Neural cell (in vitro differentiated cells): ENCODE results near the gene RASD1. TPM values are rescaled to one million over a fixed set of nuclear protein-coding genes. Genes with fewer than 3 reads are reported as not detected.

Experiments used
- H2AFZ ChIP-seq: fragments of 200-600, 300-800 bp; sonication (generic), shearing (Covaris generic); 2 replicates; pipeline ENCODE4 v1.6.0; 2014; ENCODE audit warnings: low read depth, mild to moderate bottlenecking, antibody characterized with exemption, low read length, moderate library complexity
- H3F3A ChIP-seq: fragments of 200-600 bp; shearing (Covaris generic); 2 replicates; pipeline ENCODE4 v1.6.1; 2016; ENCODE audit warnings: mild to moderate bottlenecking, moderate library complexity, mixed read lengths, antibody characterized with exemption, low read length; ENCODE audit not compliant: insufficient read depth, poor library complexity, severe bottlenecking
- H3K27ac ChIP-seq: fragments of 200-600, 300-800 bp; sonication (generic), shearing (Covaris generic); 2 replicates; pipeline ENCODE4 v1.5.1; 2014; ENCODE audit warnings: mild to moderate bottlenecking, low read length, moderate library complexity
- H3K27me3 ChIP-seq: fragments of 300-800, 200-600 bp; sonication (generic), shearing (Covaris generic); 2 replicates; pipeline ENCODE4 v1.6.0; 2014; ENCODE audit warnings: mild to moderate bottlenecking, low read depth, low read length, moderate library complexity; ENCODE audit not compliant: insufficient read depth
- H3K36me3 ChIP-seq: fragments of 300-800, 200-600 bp; sonication (generic), shearing (Covaris generic); 2 replicates; pipeline ENCODE4 v1.5.1; 2014; ENCODE audit warnings: mild to moderate bottlenecking, antibody characterized with exemption, low read length, moderate library complexity; ENCODE audit not compliant: insufficient read depth
- H3K4me2 ChIP-seq: fragments of 300-800, 200-600 bp; sonication (generic), shearing (Covaris generic); 2 replicates; pipeline ENCODE4 v1.6.0; 2014; ENCODE audit warnings: mild to moderate bottlenecking, low read length
- H3K4me3 ChIP-seq: fragments of 300-800, 200-600 bp; sonication (generic), shearing (Covaris generic); 2 replicates; pipeline ENCODE4 v1.5.1; 2014; ENCODE audit warnings: mild to moderate bottlenecking, low read length, moderate library complexity
- H3K79me2 ChIP-seq: fragments of 200-600 bp; shearing (Covaris generic); replicated peaks from 2 replicates; pipeline ENCODE4 v1.6.0; 2014; ENCODE audit warnings: mild to moderate bottlenecking, low read length, moderate library complexity; ENCODE audit not compliant: insufficient read depth
- H3K9ac ChIP-seq: fragments of 300-800, 200-600 bp; sonication (generic), shearing (Covaris generic); 2 replicates; pipeline ENCODE4 v1.6.1; 2016; ENCODE audit warnings: mild to moderate bottlenecking, low read length, mixed read lengths
- H3K9me2 ChIP-seq: fragments of 200-600 bp; shearing (Covaris generic); 2 replicates; pipeline ENCODE4 v1.6.1; 2016; ENCODE audit warnings: mild to moderate bottlenecking, low read length, mixed read lengths; ENCODE audit not compliant: insufficient read depth
- H3K9me3 ChIP-seq: fragments of 200-600, 300-800 bp; sonication (generic), shearing (Covaris generic); 2 replicates; pipeline ENCODE4 v1.6.1; 2016; ENCODE audit warnings: mild to moderate bottlenecking, mixed run types, low read length, moderate library complexity, mixed read lengths
- H4K20me1 ChIP-seq: fragments of 200-600 bp; shearing (Covaris generic); 2 replicates; pipeline ENCODE4 v1.6.1; 2016; ENCODE audit warnings: mild to moderate bottlenecking, mixed run types; ENCODE audit not compliant: insufficient read depth
- CTCF ChIP-seq: fragments of 450-650 bp; IDR thresholded peaks from 2 replicates; pipeline ENCODE4 v1.5.1; 2014; ENCODE audit warnings: antibody characterized with exemption, mild to moderate bottlenecking, moderate library complexity; ENCODE audit not compliant: poor library complexity, severe bottlenecking
- EP300 ChIP-seq: fragments of 450-650 bp; conservative IDR thresholded peaks from 2 replicates; pipeline ENCODE4 v1.6.1; 2014; ENCODE audit warnings: antibody characterized with exemption, mild to moderate bottlenecking, moderate library complexity; ENCODE audit not compliant: poor library complexity, severe bottlenecking
- EZH2 ChIP-seq: fragments of 200-600, 300-800 bp; shearing (Covaris generic), sonication (generic); IDR thresholded peaks from 2 replicates; pipeline ENCODE4 v1.6.1; 2014; ENCODE audit warnings: antibody characterized with exemption, low read length, borderline replicate concordance, mild to moderate bottlenecking; ENCODE audit not compliant: insufficient read depth, poor library complexity, severe bottlenecking
- MXI1 ChIP-seq: fragments of 450-650 bp; conservative IDR thresholded peaks from 2 replicates; pipeline ENCODE4 v1.6.1; 2014; ENCODE audit warnings: antibody characterized with exemption, mild to moderate bottlenecking; ENCODE audit not compliant: poor library complexity, severe bottlenecking
- POLR2AphosphoS5 ChIP-seq: IDR thresholded peaks from 2 replicates; pipeline ENCODE4 v1.6.1; 2012
- RAD21 ChIP-seq: fragments of 450-650 bp; conservative IDR thresholded peaks from 2 replicates; pipeline ENCODE4 v1.6.1; 2014; ENCODE audit warnings: antibody characterized with exemption, mild to moderate bottlenecking, moderate library complexity
- REST ChIP-seq: IDR thresholded peaks from 2 replicates; pipeline ENCODE4 v1.6.1; 2012; ENCODE audit warnings: borderline replicate concordance
- SMC3 ChIP-seq: fragments of 450-650 bp; conservative IDR thresholded peaks from 2 replicates; pipeline ENCODE4 v1.6.1; 2014; ENCODE audit warnings: antibody characterized with exemption, mild to moderate bottlenecking, moderate library complexity; ENCODE audit not compliant: poor library complexity
- TAF1 ChIP-seq: IDR thresholded peaks from 2 replicates; pipeline ENCODE4 v1.6.1; 2012; ENCODE audit warnings: low read depth
- polyA plus RNA-seq: library from polyadenylated mRNA; depleted of rRNA; stranded (reverse); fragments of >200 nt; gene quantifications from 2 replicates; pipeline ENCODE4 v1.2.3, GENCODE V29; 2014

The RASD1 gene
- polyA plus RNA-seq, 1 donor from 2014 or later = 57.7 TPM

DNA sequence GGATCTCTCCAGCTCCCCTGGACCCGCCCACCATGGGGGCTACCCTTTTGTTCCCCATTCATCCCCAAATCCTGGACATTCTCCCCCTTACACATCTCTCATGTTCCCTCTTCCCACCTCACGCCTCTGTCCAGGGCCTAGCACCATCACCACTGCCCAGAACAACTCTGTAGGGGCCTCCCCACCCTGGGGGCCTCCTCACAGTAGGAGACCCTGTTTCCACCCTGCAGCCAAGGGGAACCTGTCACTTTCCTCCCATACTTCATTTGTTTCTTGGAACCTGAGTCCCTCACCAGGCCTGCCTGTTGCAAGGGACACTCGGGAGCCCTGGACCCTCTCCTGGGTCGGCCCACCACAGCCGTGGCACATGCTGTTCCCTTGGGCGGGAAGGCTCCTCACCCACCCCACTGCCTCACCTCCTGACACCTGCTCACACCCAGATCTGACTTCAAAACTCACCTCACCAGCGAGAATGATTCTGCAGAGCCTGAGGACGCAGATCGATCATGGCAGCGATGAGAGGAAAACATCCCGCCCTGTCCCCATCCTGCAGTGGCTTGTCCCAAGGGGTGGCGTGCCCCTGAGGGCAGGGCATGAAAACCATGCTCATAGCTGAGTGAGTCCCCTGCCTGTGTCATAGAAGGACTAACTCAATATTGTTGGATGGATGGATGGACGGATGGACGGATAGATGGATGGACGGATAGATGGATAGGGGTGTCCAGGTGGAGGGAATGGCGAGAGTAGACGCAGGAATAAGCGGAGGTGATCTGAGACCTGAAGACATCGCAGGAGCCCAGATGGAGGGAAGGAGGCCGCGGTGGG, 6.8 kb upstream of the RASD1 start:
- H3K9me3 ChIP-seq = no peaks in the 10 kb centered on the region
- H3K79me2 ChIP-seq = no peaks in the 10 kb centered on the region
- H3K27ac ChIP-seq = no peak overlapping the region
- H3F3A ChIP-seq = no peaks in the 10 kb centered on the region
- H3K9me2 ChIP-seq = no peaks in the 10 kb centered on the region
- no peaks in the 10 kb centered on the region for H4K20me1 ChIP-seq
- peak; percentile 1 for TF ChIP-seq POLR2AphosphoS5
- no peak for TF ChIP-seq EP300
- TF ChIP-seq REST = no peak
- H3K27me3 ChIP-seq = no peaks in the 10 kb centered on the region
- H3K4me3 ChIP-seq = no peak overlapping the region
- H2AFZ ChIP-seq = no peak overlapping the region
- no peak overlapping the region for H3K9ac ChIP-seq
- H3K4me2 ChIP-seq = no peak overlapping the region
- no peaks in the 10 kb centered on the region for H3K36me3 ChIP-seq

- Histone ChIP-seq H2AFZ (no peak overlapping the region), H3F3A (no peaks in the 10 kb centered on the region), H3K9me3 (no peaks in the 10 kb centered on the region), H3K4me2 (no peak overlapping the region), H3K4me3 (no peak overlapping the region), H3K36me3 (no peaks in the 10 kb centered on the region), H3K27ac (no peak overlapping the region), H3K9me2 (no peaks in the 10 kb centered on the region), H3K9ac (no peak overlapping the region), H3K79me2 (no peaks in the 10 kb centered on the region), H4K20me1 (no peaks in the 10 kb centered on the region), H3K27me3 (peaks cover 5% of the 10 kb centered on the region)
- TF ChIP-seq EZH2 (no peak), POLR2AphosphoS5 (no peak), RAD21 (no peak)
These were observed 4.9 kb upstream of the RASD1 start for GRCh38 chr17:17500999-17501605.

GRCh38 chr17:17499402-17500145, 3.4 kb upstream of the RASD1 start:
- no peak overlapping the region for H3K4me2 ChIP-seq
- no peak for TF ChIP-seq EP300
- TF ChIP-seq POLR2AphosphoS5 = no peak
- no peak for TF ChIP-seq REST
- TF ChIP-seq CTCF = no peak
- TF ChIP-seq SMC3 = no peak
- no peak for TF ChIP-seq RAD21
- no peak for TF ChIP-seq MXI1
- no peak for TF ChIP-seq EZH2
- TF ChIP-seq TAF1 = no peak
- no peak overlapping the region for H3K27ac ChIP-seq
- H2AFZ ChIP-seq = no peak overlapping the region
- H3K9ac ChIP-seq = no peak overlapping the region
- H4K20me1 ChIP-seq = no peaks in the 10 kb centered on the region
- no peaks in the 10 kb centered on the region for H3K9me3 ChIP-seq
- H3K27me3 ChIP-seq = peaks cover 18% of the 10 kb centered on the region
- peaks cover under 1% of the 10 kb centered on the region for H3K79me2 ChIP-seq
- no peaks in the 10 kb centered on the region for H3F3A ChIP-seq
- H3K36me3 ChIP-seq = no peaks in the 10 kb centered on the region
- H3K4me3 ChIP-seq = no peak overlapping the region
- H3K9me2 ChIP-seq = no peaks in the 10 kb centered on the region
